Measurements from ENCODE around the gene CTRB2. TPM values are rescaled to one million over a fixed set of nuclear protein-coding genes. Genes with fewer than 3 reads are reported as not detected.

The CTRB2 gene
- polyA plus RNA-seq (ENCODE audit: insufficient read length in 4 of 4) = under 1 TPM in 2 of 4 donors, not detected in 2; 0.09 to 0.18 TPM

DNA sequence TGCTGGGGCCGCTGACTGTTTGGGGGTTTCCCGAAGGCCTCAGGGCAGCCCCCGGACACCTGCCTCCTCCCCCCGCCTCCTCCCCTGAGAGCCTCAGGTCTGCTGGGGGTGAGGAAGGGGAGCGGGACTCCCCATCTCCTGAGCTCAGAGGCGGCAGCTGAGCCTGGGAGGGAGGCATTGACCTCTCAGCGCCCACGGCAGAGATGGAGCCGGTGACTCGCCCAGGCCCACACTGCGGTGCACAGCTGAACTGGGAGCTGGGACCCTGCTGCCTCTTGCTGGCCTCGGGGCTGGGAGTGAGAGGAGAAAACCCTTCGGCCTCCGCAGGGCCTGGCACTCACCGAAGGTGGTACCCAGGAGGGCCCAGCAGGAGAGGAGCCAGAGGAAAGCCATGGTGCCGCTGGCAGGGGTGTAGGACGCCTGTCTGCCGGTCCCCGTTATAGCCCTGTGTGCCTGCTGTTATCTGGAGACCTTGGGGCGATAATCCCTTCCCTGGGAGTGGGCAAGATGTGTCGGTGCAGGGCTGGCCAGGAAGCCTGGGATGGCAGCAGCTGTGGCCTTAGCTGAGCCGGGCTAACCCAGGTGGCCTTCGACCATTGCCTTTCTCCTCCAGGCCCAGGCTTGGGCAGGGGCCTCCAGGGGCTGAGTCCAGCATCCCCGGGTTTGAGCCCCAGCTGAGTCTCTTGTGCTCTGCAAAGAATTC, at the start of gene CTRB2:
CTRB2 (minus strand) TSS at position 413 of the 703 bp plus-strand sequence; CDS start at position 393, 20 bp downstream.
- no peak for DNase-seq (ENCODE audit: low read depth in 4 of 4, low spot score in 2 of 4)

GRCh38 chr16:75256059-75256571, 49.2 kb upstream of the CTRB2 start:
- no peak for DNase-seq (ENCODE audit: low read depth in 4 of 4, low spot score in 2 of 4)

DNA sequence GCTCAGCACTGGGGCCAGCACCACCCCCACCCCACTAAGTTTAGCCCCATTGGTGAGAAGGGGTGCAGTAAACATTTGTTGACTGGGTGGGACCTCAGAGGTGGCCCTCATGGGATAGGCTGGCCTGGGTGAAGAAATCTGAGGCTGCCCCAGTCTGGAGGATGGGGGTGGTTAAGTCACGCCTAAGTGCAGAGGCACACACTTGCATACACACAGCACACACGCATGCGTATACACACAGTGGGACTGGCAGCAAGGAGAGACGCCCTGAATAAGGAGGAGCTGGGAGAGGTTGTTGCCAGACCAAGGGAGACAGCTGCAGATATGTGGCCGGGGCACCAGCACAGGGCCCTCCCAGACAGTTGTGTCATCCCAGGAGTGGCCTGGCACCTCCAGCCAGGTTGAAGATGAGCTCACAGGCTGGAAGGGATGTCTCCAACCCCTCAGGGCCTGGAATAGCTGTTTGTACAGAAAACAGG, 47.4 kb upstream of the CTRB2 start:
- no peak for DNase-seq (ENCODE audit: low read depth in 4 of 4, low spot score in 2 of 4)

DNA sequence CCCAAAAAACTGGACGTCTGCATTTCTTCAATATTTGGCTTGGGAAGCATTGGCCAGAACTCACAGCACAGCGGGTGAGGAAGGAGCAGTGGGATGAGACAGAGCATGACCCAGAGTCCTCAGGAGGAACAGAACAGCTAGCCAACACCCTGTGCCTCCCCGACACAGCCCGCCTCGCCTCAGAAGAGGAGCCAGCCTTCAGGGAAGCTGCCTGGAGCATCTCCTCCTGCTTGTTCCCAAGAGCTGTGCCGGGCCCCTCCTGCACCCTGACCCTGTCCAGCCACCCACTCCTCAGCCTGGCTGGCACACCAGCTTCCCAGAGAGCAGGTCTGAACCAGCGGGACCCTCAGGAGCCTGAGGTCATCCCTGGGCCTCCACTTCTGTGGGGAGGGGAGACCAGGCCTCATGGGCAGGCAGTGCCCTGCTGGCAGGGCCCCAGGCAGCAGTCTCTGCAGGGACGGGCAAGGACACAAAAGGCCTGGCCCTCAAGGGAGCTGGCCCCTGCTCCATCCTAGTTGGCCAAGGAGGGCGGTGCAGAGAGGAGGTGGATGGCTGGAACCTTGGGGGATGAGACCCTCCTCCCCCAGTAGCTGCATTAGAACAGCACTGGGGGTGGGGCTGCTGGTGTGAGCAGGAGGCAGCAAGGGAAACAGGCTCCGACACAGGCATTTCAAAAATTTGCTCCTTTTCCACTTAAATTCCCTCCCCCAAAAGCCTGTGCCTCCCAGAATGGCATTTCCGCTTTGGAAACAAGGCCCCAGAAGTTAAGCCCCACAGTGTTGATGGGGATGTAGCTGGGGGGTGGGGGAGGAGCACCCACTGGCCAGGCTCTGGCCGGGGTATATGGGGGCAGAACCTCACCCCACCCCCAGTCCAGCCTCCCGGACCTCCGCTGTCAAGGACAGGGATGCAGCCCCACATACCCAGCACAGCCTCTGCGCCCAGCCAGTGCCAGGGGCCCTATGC, 46.3 kb upstream of the CTRB2 start:
- DNase-seq (ENCODE audit: low read depth in 4 of 4, low spot score in 2 of 4) = no peak

- DNase-seq (ENCODE audit: low read depth in 4 of 4, low spot score in 2 of 4) = no peak
Measured at GRCh38 chr16:75252049-75252864, 45.3 kb upstream of the CTRB2 start.

DNA sequence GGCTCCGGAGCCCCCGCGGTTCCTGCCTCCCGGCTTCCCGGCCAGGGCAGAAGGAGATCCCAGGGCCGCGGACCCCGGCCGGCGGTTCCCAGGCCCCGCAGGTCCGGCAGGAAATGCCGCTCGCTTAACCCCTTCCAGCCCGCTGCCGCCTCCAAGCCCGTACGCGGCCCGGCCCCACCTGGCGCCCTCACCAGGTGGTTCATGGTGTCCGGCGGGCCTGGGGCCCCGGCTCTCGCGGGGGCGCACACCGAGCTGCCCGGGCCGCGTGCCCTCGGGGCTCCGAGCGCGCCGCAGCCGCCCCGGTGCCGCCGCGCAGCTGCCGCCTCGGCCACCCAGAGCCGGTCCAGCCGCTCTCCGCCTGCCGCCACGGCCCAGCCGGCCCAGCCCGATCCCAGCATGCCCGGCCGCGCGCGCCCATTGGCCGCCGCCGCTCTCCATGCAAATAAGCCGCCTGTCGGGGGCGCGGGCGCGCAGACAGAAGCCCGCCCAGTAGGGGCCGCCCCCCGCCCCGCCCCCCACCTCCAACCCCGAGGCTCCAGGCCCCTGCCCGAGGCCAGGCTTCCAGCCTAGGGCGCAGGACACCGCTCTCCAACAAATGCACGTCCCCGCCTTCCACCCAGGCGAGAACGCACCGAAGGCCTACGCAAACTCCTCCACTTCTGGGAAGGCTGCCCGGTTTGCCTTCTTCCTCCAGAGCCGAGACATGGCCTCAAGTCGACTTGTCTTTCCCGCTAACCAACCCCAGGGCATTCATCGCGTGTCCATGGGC, 44.5 kb upstream of the CTRB2 start, which contains the start of gene BCAR1:
BCAR1 (minus strand) TSS at position 345 of the 769 bp plus-strand sequence; CDS start at position 203, 142 bp downstream.
- peak in 1 of 4 donors; percentile 80 for DNase-seq (ENCODE audit: low read depth in 4 of 4, low spot score in 2 of 4)

DNA sequence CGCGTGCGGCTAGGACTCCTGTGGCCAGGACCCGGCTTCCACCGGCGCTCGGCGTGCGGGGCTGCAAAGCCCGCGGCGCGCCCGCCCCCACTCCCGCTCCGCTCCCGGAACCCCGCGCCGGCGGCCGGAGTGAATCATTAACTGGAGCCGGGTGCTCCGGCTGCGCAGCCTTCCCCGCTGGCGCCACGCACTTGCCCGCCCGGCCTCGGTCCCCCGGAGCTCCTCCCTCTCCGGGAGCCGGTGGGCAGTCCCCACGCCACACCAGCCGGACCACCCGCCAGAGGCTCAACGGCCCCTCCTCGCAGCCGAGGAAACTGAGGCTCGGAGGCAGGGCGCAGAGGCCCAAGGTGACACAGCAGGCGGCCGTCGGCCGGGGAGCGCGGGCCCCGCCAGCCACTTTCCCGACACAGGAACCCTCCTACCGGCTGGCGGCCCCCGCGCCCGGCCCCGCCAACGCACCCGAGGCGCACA, 43.9 kb upstream of the CTRB2 start:
- no peak for DNase-seq (ENCODE audit: low read depth in 4 of 4, low spot score in 2 of 4)

DNA sequence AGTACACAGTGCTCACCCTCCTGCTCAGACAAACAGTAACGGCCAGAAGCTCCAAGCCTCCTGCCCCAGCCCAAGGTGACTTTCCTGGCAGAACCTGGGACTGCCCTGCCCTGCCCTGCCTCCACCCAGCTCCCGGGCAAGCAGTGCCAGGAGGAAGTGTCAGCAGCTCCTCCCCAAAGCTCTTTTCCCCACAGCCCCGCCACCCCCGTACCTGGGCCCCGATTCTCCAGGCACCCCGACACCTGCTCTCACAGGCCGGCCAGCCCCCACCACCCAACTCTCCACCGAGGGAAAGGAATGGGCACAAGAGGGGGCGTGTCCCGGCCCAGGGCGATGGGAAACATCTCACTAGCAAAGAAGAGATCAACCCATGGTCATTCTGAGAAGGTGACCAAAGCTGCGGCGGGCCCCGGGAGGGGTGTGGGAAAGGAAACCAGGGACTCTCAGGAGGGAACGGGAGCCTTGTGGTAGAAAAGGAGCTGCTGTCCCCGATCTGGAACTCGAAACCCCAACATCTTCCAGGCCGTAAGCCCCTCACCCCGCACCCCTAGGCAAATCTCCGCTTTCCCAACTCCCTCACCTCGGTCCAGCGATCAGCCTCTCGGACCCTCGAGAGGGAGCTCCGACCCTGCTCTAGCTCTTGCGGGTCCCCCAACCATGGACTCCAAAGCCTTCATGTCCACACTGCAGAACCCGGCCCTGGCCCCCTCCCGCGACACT, 43.3 kb upstream of the CTRB2 start:
- DNase-seq (ENCODE audit: low read depth in 4 of 4, low spot score in 2 of 4) = no peak

DNA sequence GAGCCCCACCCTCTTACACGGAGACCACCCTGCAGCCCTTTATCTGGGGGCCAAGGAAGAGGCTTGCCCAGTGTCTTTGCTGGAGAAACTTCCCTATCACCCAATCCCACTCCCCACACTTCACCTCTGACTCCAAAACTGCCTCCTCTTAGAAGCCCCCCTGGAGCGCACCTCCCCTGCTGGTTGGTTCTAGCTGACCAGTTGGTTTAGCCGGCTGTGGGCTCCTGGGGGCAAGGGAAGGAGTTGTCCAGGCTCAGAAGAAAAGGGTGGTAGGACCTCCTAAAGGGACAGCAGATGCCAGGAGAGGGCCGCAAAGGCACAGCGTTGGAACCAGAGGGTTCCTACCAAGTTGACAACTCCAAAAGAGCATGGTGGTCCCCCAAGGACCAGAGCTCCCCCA, 42.5 kb upstream of the CTRB2 start:
- no peak for DNase-seq (ENCODE audit: low read depth in 4 of 4, low spot score in 2 of 4)

- DNase-seq (ENCODE audit: low read depth in 4 of 4, low spot score in 2 of 4) = no peak
Measured at GRCh38 chr16:75248536-75249380, 41.8 kb upstream of the CTRB2 start.

GRCh38 chr16:75248142-75248535, 41.2 kb upstream of the CTRB2 start:
- DNase-seq (ENCODE audit: low read depth in 4 of 4, low spot score in 2 of 4) = no peak

- DNase-seq (ENCODE audit: low read depth in 4 of 4, low spot score in 2 of 4) = no peak
Measured at GRCh38 chr16:75247249-75247648, 40.3 kb upstream of the CTRB2 start.

GRCh38 chr16:75246504-75247205, 39.7 kb upstream of the CTRB2 start:
- DNase-seq (ENCODE audit: low read depth in 4 of 4, low spot score in 2 of 4) = no peak

- no peak for DNase-seq (ENCODE audit: low read depth in 4 of 4, low spot score in 2 of 4)
Measured at GRCh38 chr16:75244844-75245758, 38.1 kb upstream of the CTRB2 start.

GRCh38 chr16:75244225-75244809, 37.4 kb upstream of the CTRB2 start:
- DNase-seq (ENCODE audit: low read depth in 4 of 4, low spot score in 2 of 4) = no peak

Data from left renal cortex interstitium (tissue), 4 donors.